Urinary bladder (tissue), 4 donors: Measurements from ENCODE around the gene EMX1. TPM values are rescaled to one million over a fixed set of nuclear protein-coding genes. Genes with fewer than 3 reads are reported as not detected.

Source experiments
- DNase-seq: peaks from one replicate; pipeline ENCODE4 v3.0.0-alpha.2; 2015; ENCODE audit errors: extremely low spot score
- H3K27ac ChIP-seq: one replicate; pipeline ENCODE4 v1.5.1; 2013; ENCODE audit warnings: low read depth, mild to moderate bottlenecking, moderate library complexity
- H3K36me3 ChIP-seq: one replicate; pipeline ENCODE4 v1.6.1; 2013; ENCODE audit warnings: mild to moderate bottlenecking, moderate library complexity; ENCODE audit not compliant: insufficient read depth
- H3K4me1 ChIP-seq: one replicate; pipeline ENCODE4 v1.6.1; 2013; ENCODE audit warnings: mild to moderate bottlenecking, moderate library complexity; ENCODE audit not compliant: insufficient read depth
- H3K4me3 ChIP-seq: one replicate; pipeline ENCODE4 v1.5.1; 2013; ENCODE audit warnings: low read depth, low read length
- WGBS: extraction: QIAGEN DNeasy Blood & Tissue Kit; methylation state at CpG from one replicate; pipeline ENCODE4 v1.1.7; 2013; 5-methylcytosine and 5-hydroxymethylcytosine counted together
- polyA plus RNA-seq: library from polyadenylated mRNA; stranded (reverse); fragments of 200-250 nt; gene quantifications from one replicate; pipeline ENCODE4 v1.2.3, GENCODE V29; 2013
- total RNA-seq: library from RNA; depleted of rRNA; stranded (reverse); fragments of >200 nt; gene quantifications from one replicate; pipeline ENCODE4 v1.2.3, GENCODE V29; 2014
- donor health status: healthy with polysubstance abuse.
- donor health status: healthy.

Gene EMX1
- total and polyA plus RNA-seq, 2 donors, result not detected

DNA sequence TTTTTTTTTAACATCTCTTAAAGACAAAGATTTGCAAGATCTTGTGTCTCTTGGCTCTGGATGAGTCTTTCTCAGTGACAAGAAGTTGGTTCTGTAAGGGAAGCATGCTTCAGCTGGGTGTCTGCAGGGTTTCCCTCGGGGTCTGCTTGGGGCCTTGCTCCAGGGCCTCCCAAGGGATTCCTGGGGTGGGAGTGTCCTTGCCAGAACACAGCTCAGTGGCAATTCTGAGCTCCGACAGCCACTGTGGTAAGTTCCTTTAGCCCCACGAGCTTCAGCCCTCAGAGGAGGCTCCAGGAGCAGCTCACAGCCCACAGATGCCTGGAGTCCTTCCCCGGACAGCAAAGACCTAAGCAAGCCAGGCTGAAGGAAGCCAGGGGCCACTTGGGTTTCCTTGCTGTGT lies 52.4 kb downstream of the EMX1 start:
- Histone ChIP-seq H3K36me3 (peaks cover 2% of the 10 kb centered on the region), H3K4me3 (no peak overlapping the region), H3K27ac (no peak overlapping the region), H3K4me1 (no peaks in the 10 kb centered on the region)
- DNase-seq, result no peak
- 66% methylated on average over 4 of the region's 4 CpGs for WGBS

DNA sequence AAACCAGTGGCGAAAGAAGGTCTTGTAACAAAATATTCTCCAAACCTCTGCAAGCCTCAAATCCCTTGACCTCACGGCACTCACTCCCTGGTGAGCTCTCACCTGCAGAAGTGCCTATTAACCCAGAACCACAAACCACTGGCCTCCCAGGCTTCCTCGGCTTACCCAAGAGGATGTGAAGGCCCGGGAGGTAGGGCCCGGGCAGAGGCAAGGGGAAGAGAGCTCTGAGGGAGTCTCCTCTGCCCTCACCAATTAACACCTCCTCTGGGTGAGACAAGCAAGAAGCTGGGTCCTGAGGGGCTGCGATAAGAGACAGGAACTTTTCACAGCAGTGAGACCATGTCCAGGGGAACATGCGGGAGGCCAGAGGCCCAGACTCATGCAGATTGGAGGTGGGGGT lies 53.7 kb downstream of the EMX1 start:
- Histone ChIP-seq H3K4me3 (no peak overlapping the region), H3K27ac (no peak overlapping the region), H3K4me1 (no peaks in the 10 kb centered on the region), H3K36me3 (peaks cover 2% of the 10 kb centered on the region)
- DNase-seq, result no peak
- WGBS, result 87% methylated on average over 7 of the region's 7 CpGs

DNA sequence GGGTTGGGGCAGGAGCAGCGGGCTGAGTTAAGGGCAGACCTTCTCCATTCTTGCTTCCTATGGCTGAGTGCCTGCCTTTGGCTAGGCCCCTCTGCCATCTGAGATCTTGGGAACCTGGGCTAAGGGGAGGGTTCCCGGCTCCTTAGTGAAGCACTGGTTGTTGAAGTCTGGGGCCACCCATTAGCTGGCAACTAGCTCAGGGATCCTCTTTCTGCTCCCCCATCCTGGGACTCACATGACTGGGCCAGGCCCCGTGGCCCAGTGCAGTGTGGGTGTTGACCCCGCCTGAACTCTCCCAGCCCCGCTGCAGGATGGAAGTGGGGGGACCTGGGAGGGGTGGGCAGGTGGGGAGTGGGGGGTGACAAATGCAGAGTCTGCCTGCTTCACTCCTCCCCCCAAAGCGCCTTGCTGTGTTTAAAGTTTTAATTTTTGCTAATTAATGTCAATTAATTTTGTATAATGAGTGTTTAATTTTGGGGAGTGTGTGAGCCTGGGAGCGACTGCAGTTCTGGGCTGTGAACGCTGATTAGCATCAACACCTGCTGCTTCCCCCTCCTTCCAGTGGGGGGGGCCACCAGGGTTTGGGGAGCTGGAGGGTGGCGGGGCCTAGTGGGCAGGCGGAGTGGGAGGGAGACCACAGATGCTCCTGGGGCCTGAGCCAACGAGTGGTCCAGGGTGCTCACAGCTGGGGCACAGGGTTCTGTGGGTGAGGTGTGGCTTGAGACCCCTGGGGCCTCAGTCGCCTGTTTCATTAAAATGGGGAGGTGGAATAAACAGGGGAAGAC lies 55.2 kb downstream of the EMX1 start:
- WGBS, result 91% methylated on average over 12 of the region's 12 CpGs
- Histone ChIP-seq H3K36me3 (peaks cover 2% of the 10 kb centered on the region), H3K4me1 (no peaks in the 10 kb centered on the region), H3K27ac (no peak overlapping the region), H3K4me3 (no peak overlapping the region)
- DNase-seq, result no peak

DNA sequence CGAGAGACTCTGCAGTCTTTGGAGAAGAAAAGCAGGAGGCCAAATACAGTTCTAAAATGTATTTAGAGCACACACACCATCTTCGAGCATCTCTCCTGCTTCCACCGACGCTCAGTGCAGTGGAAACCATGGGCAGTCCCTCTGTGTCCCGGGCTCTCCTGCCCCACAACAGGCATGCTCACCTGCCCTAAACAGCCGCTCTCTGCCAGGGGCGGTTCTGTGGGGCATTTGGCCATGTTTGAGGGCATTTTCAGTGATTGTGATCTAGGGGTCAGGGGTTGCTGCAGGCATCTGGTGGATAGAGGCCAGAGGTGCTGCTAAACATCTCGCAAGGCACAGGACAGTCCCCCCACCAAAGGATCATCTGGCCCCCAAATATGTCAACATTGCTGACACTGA lies 55.8 kb downstream of the EMX1 start:
- DNase-seq, result no peak

DNA sequence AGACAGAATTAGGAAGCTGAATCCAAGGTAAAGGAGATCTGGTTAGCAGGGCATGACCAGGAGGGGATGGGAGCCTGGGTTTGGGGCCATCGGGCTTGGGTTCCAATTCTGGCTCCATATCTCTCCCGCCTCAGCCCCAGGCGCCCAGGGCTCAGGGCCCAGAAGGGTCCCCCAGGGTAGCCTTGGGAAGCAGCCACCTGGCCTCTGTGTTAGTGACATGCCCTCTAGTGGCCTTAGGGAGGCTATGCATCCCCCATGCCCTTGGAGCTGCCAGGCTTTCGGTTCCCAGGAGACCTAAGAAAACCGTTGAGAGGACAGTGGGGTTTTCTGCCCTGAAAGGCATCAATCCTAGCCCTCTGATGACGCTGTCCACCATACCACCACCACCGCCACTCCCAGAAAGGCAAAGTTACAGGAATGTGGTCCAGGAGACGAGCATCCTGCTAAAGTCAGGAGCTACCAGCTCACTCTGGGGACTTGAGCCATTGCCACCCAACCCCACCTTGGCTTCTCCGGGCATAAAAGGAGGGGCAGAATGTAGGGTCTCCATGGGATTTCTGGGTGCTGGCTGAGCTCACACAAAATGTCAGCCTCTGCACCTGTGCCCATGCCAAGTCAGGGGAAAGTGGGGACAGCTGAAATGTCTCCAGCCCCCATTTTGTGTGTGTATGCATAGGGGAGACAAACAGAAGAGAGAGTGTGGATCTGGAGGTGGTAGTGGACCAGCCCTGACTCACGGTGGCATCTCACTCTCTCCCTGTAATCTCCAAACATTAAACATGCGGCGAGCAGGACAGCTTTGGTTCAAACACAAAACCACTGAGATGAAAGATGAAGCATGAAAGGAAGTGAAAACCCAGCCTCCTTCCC lies 56.5 kb downstream of the EMX1 start:
- Histone ChIP-seq H3K4me3 (no peak overlapping the region), H3K27ac (no peak overlapping the region), H3K4me1 (no peaks in the 10 kb centered on the region), H3K36me3 (peaks cover 2% of the 10 kb centered on the region)
- no peak for DNase-seq
- 64% methylated on average over 12 of the region's 12 CpGs for WGBS

More for the DNA sequence above, 55.8 kb downstream of the EMX1 start:
- Histone ChIP-seq H3K4me1 (no peaks in the 10 kb centered on the region), H3K36me3 (peaks cover 2% of the 10 kb centered on the region), H3K27ac (no peak overlapping the region), H3K4me3 (no peak overlapping the region)
- WGBS, result 90% methylated on average over 8 of the region's 8 CpGs

DNA sequence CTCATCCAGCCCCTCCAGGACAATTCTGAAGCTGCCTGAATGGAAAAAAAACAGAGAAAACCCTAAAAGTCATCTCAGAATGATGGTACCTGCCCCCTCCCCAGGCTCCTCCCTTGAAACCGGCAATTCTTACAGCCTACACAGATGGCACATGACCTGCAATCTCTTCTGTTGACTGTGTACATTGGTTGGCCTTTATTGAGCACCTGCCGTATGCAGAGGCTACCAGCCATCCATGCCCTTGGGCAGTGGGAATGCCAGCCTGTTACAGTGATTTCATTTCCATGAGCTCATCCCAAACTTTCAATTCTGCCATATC lies 57.1 kb downstream of the EMX1 start:
- H3K4me1 ChIP-seq, result no peaks in the 10 kb centered on the region
- WGBS, result 82% methylated on average over 2 of the region's 2 CpGs
- no peak overlapping the region for H3K27ac ChIP-seq
- no peak overlapping the region for H3K4me3 ChIP-seq
- no peak for DNase-seq
- H3K36me3 ChIP-seq, result peaks cover 2% of the 10 kb centered on the region

DNA sequence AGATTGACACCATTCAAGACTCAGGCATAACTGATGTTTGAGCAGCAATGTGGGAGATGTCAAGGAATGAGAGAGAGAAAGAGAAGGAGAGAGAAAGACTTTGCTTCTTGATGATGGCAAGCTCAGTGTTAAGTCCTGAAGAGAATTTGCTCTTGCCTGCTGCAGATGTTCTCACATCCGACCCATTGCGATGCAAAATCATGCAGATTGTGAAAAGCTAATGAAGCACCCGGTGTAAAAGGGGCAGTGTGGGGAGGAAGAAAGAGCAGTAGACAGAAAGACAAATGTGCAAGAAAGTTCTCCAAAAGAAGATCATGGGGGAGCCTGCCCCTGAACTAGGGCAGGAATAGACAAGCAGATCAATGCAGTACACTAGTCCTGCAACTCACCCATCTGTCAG lies 57.7 kb downstream of the EMX1 start:
- no peak overlapping the region for H3K27ac ChIP-seq
- no peak overlapping the region for H3K4me3 ChIP-seq
- WGBS, result 65% methylated on average over 3 of the region's 3 CpGs
- H3K36me3 ChIP-seq, result no peaks in the 10 kb centered on the region
- DNase-seq, result no peak
- H3K4me1 ChIP-seq, result no peaks in the 10 kb centered on the region

DNA sequence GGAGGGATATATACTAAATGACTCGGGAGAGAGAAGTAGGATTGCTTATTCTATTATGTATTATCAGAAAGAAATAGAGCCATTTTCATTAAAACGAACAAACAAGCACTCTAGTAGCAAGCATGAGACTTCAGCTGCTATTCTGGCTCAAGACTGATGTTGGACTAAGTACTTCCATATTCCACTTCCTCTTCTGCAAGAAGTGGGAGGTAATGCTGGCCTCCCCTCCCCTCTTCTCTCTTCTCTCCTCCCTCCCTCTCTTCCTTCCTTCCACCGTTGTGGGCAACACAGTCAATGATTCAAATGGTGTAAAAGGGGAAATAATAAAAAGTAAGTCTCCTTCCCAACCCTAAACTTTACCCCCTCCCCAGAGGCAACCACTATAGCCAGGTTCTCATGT lies 62.6 kb downstream of the EMX1 start:
- Histone ChIP-seq H3K27ac (no peak overlapping the region), H3K4me3 (no peak overlapping the region), H3K36me3 (no peaks in the 10 kb centered on the region), H3K4me1 (no peaks in the 10 kb centered on the region)
- no peak for DNase-seq
- 63% methylated on average over 3 of the region's 3 CpGs for WGBS

DNA sequence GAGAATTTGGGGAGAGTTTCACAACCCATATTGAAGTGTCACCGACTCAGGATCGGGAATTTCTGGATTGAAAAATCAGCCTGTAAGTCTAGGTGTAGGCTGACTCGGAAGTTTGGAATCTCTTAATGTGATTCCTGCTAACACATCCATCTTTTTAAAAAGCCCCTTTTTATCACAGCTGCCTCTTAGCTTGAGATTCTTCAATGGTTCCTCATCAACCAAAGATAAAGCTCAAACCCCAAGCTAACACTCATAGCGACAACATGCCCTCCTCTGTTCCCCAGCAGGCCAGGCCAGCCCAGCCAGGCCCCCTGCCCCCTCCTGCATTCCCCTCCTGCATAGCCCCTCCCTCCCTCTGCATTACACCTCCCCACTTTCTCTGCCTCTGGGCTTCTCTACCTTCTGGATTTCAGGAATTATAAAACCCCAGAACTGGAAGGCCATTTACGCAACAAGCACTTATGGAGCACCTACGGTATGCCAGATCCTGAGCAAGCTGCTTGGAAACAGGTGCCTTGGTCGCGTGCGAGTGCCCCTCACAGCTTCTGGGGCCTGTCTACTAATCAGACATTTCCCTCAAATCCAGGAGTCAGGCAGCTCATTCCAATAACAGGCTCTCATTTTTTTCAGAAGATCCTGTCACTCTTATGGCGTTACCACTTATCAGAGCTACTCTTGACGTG lies 63.4 kb downstream of the EMX1 start:
- Histone ChIP-seq H3K4me3 (no peak overlapping the region), H3K27ac (no peak overlapping the region), H3K4me1 (no peaks in the 10 kb centered on the region), H3K36me3 (no peaks in the 10 kb centered on the region)
- 95% methylated on average over 11 of the region's 11 CpGs for WGBS
- DNase-seq, result no peak

DNA sequence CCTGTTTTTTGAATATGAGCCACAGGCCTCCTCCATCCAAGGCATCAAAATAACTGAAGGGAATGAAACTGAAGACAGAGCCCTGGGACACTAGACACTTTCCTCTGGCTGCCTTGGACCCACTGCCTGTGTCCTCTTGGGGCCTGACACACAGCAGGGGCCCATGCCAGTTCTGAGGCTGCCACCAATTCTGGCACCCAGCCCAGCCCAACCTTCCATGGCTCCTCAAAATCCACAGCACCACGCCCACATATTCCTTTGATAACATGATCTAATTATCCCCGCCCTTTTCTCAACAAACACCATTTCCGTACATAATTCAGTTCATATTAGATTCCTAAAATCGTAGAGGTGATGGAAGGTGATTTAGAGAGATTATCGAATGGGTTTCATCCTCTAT lies 64.2 kb downstream of the EMX1 start:
- no peaks in the 10 kb centered on the region for H3K36me3 ChIP-seq
- no peak overlapping the region for H3K4me3 ChIP-seq
- WGBS, result 87% methylated on average over 5 of the region's 5 CpGs
- DNase-seq, result no peak
- no peaks in the 10 kb centered on the region for H3K4me1 ChIP-seq
- H3K27ac ChIP-seq, result no peak overlapping the region

DNA sequence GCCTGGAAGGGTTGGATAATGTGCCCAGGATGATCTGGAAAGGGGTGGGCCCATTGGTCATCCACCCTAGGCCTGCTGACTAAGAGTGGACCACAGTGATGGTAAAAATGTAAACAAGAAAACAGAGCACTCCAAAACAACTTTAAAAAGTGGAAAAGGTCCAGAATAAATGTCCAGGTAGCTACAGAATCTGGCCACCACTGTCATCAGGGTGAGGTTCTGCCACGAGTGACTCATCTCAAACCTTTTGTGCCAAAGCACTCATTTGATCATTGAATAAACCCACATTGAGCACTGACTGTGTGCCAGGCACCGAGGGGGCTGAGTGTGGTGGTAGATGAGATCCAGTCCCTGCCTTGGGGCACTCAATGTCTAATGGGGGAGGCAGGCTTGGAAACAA lies 64.9 kb downstream of the EMX1 start:
- no peaks in the 10 kb centered on the region for H3K4me1 ChIP-seq
- H3K36me3 ChIP-seq, result no peaks in the 10 kb centered on the region
- WGBS, result 89% methylated on average over 2 of the region's 2 CpGs
- DNase-seq, result no peak
- no peak overlapping the region for H3K27ac ChIP-seq
- no peak overlapping the region for H3K4me3 ChIP-seq

DNA sequence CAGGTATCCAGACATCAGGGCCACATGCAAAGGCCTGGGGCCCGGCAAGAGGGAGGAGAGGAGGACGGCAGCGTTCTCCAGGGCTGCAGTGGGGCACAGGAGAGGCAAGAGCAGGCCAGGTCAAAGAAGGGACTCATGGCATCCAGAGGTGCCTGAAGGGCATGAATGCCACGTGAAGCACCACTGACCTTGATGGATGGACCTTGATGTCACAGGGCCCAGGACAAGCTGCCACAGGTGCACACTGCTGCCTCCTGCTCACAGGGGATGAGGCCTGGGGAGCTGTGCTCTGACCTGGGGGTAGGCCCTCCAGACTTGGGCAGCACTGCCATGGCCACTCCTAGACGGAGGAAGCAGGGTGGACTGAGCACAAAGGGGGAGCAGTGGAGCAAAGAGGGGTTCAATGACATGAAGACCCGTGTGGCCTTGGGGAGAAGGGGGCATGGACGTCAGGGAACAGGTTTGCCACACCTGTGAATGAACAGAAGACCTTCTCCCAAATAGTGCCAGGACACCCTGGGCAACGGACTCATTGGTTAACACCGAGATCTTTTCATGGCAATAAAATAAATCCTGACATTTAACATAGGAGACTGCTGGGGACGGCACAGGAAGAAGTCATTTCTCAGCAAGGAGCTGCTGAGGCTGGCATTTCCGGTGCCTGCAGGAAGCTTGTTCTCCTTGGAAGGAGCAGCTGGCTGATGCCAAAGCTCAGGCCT lies 65.6 kb downstream of the EMX1 start:
- no peaks in the 10 kb centered on the region for H3K36me3 ChIP-seq
- no peak overlapping the region for H3K27ac ChIP-seq
- no peaks in the 10 kb centered on the region for H3K4me1 ChIP-seq
- no peak overlapping the region for H3K4me3 ChIP-seq
- WGBS, result 87% methylated on average over 11 of the region's 11 CpGs
- DNase-seq, result no peak

DNA sequence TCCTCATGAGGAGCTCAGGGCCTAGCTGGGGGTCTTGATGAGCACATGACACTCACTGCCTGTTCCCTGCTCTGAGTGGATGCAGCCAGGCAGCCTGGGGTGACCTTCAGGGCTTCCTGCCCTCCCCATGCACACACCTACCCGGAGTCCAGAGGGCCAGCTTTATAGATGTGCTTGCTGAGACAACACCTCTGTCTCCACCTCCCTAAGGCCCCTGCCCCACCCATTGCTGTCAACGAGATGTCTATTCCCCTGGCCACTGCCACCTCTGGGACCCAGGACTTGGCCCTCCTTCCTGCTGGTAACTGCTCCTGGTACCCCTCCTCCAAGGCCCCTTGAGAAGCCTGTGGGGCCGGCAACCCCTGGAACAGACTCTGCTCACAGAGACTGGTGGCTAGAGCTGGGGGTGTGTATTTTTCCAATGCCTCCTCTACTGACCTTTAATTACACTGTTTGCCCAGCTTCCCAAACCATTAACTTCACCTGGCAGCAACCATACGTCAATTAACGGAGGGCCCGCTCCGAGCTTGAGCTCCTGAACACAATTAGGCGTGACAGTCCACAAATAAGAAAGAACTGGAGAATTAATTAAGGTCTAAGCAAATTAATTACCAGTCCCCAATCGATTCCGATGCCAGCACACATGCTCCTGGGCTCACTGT lies 66.3 kb downstream of the EMX1 start:
- Histone ChIP-seq H3K27ac (no peak overlapping the region), H3K4me1 (no peaks in the 10 kb centered on the region), H3K36me3 (no peaks in the 10 kb centered on the region), H3K4me3 (no peak overlapping the region)
- 88% methylated on average over 10 of the region's 10 CpGs for WGBS
- DNase-seq, result no peak
